SK-N-SH (cell line): ENCODE measurements around the gene NCAM1. TPM values are rescaled to one million over a fixed set of nuclear protein-coding genes. Genes with fewer than 3 reads are reported as not detected.

Source experiments
- CTCF ChIA-PET: fragments of 300-600, 350-600 bp; formaldehyde crosslinking; extraction: SDS; loops from one replicate; lab custom pipeline; 2021; lab: Yijun Ruan, JAX
- POLR2A ChIA-PET: fragments of 350-600 bp; sonication (Branson Sonifier 250); formaldehyde crosslinking; extraction: SDS; loops from one replicate; lab custom pipeline; 2020; ENCODE audit warnings: antibody characterized with exemption, inconsistent platforms; lab: Yijun Ruan, JAX
- DNase-seq: peaks from one replicate; pipeline ENCODE4 v3.0.0; 2012
- H2AFZ ChIP-seq: fragments of 200-600 bp; sonication (generic); 2 replicates; pipeline ENCODE4 v1.8.1; 2016; ENCODE audit warnings: antibody characterized with exemption, mild to moderate bottlenecking, low read depth
- H3F3A ChIP-seq: fragments of 200-600 bp; sonication (generic); replicated peaks from 2 replicates; pipeline ENCODE3; 2016; ENCODE audit warnings: antibody characterized with exemption, mild to moderate bottlenecking; ENCODE audit not compliant: insufficient read depth
- H3K27ac ChIP-seq, 2 experiments: fragments of 200-500 bp in 1 of 2; fragments of 200-600 bp in 1 of 2; sonication (Bioruptor generic) in 1 of 2; sonication (generic), shearing (Covaris generic) in 1 of 2; 2 replicates each; pipeline versions ENCODE4 v1.5.1 to v1.6.1; 2014 to 2016; ENCODE audit warnings: low read depth in 2 of 2, inconsistent platforms in 1 of 2, low read length in 1 of 2, mild to moderate bottlenecking in 1 of 2, mixed read lengths in 1 of 2
- H3K27me3 ChIP-seq: fragments of 200-600 bp; sonication (generic), shearing (Covaris generic); 2 replicates; pipeline ENCODE4 v1.6.1; 2016; ENCODE audit warnings: mixed run types; ENCODE audit not compliant: insufficient read depth
- H3K36me3 ChIP-seq, 2 experiments: fragments of 200-500 bp in 1 of 2; fragments of 200-600 bp in 1 of 2; sonication (Bioruptor generic) in 1 of 2; sonication (generic) in 1 of 2; replicated peaks in 1 of 2; 2 replicates each; pipeline versions ENCODE3 to v1.5.1; 2014 to 2016; ENCODE audit warnings: low read length in 1 of 2, mild to moderate bottlenecking in 1 of 2; ENCODE audit not compliant: insufficient read depth in 2 of 2, control insufficient read depth in 1 of 2
- H3K4me1 ChIP-seq, 2 experiments: fragments of 200-500 bp in 1 of 2; fragments of 200-600 bp in 1 of 2; sonication (Bioruptor generic) in 1 of 2; sonication (generic), shearing (Covaris generic) in 1 of 2; 2 replicates each; pipeline versions ENCODE4 v1.5.1 to v1.6.1; 2014 to 2016; ENCODE audit warnings: low read depth in 1 of 2, low read length in 1 of 2, mixed run types in 1 of 2; ENCODE audit not compliant: insufficient read depth in 2 of 2, control insufficient read depth in 1 of 2
- H3K4me2 ChIP-seq: fragments of 200-600 bp; sonication (generic), shearing (Covaris generic); 2 replicates; pipeline ENCODE4 v1.6.1; 2017; ENCODE audit warnings: mixed run types
- H3K4me3 ChIP-seq, 2 experiments: fragments of 200-500 bp in 1 of 2; fragments of 200-600 bp in 1 of 2; sonication (Bioruptor generic) in 1 of 2; sonication (generic), shearing (Covaris generic) in 1 of 2; 2 replicates each; pipeline versions ENCODE4 v1.5.1 to v1.8.1; 2014 to 2016; ENCODE audit warnings: low read depth in 2 of 2, inconsistent platforms in 1 of 2, low read length in 1 of 2, mild to moderate bottlenecking in 1 of 2, mixed read lengths in 1 of 2, moderate library complexity in 1 of 2
- H3K79me2 ChIP-seq: fragments of 200-600 bp; sonication (generic); 2 replicates; pipeline ENCODE4 v1.8.1; 2017; ENCODE audit warnings: mild to moderate bottlenecking; ENCODE audit not compliant: insufficient read depth
- H3K9ac ChIP-seq: fragments of 200-600 bp; sonication (generic); 2 replicates; pipeline ENCODE4 v1.6.1; 2017; ENCODE audit warnings: mixed run types
- H3K9me2 ChIP-seq: fragments of 200-600 bp; sonication (generic); 2 replicates; pipeline ENCODE4 v1.6.1; 2017; ENCODE audit warnings: mixed run types
- H3K9me3 ChIP-seq: fragments of 200-600 bp; sonication (generic); 2 replicates; pipeline ENCODE4 v1.6.1; 2017; ENCODE audit warnings: mixed run types, mild to moderate bottlenecking, moderate library complexity
- H4K20me1 ChIP-seq: fragments of 200-600 bp; sonication (generic); 2 replicates; pipeline ENCODE4 v1.6.1; 2017; ENCODE audit warnings: mild to moderate bottlenecking, mixed run types; ENCODE audit not compliant: insufficient read depth
- ELF1 ChIP-seq: IDR thresholded peaks from 2 replicates; pipeline ENCODE4 v1.4.0; 2012
- EZH2phosphoT487 ChIP-seq: fragments of 200-600 bp; sonication (generic); IDR thresholded peaks from 2 replicates; pipeline ENCODE4 v1.6.1; 2017; ENCODE audit warnings: low read depth, mixed run types, mild to moderate bottlenecking, antibody characterized with exemption, moderate library complexity, borderline replicate concordance
- FOSL2 ChIP-seq: IDR thresholded peaks from 2 replicates; pipeline ENCODE4 v1.4.0; 2012; ENCODE audit warnings: low read depth, mild to moderate bottlenecking, moderate library complexity, borderline replicate concordance
- GABPA ChIP-seq: IDR thresholded peaks from 2 replicates; pipeline ENCODE4 v1.4.0; 2012; ENCODE audit warnings: low read depth, mild to moderate bottlenecking
- GATA2 ChIP-seq: sonication (generic); formaldehyde crosslinking; IDR thresholded peaks from 2 replicates; pipeline ENCODE4 v1.5.0; 2020; ENCODE audit warnings: mild to moderate bottlenecking, missing genetic modification reagents
- MXI1 ChIP-seq: IDR thresholded peaks from 2 replicates; pipeline ENCODE4 v1.6.1; 2012; ENCODE audit warnings: mild to moderate bottlenecking, low read depth, low read length, improper control_type of control experiment
- POLR2AphosphoS5 ChIP-seq: IDR thresholded peaks from 2 replicates; pipeline ENCODE4 v1.6.1; 2012; ENCODE audit warnings: low read depth, low read length
- RAD21 ChIP-seq: IDR thresholded peaks from 2 replicates; pipeline ENCODE4 v1.6.1; 2012; ENCODE audit warnings: mild to moderate bottlenecking, low read length
- RFX5 ChIP-seq: IDR thresholded peaks from 2 replicates; pipeline ENCODE4 v1.6.1; 2012; ENCODE audit warnings: mild to moderate bottlenecking, improper control_type of control experiment, low read length
- SIN3A ChIP-seq: IDR thresholded peaks from 2 replicates; pipeline ENCODE4 v1.6.1; 2012; ENCODE audit warnings: low read depth, mild to moderate bottlenecking, low read length, moderate library complexity, borderline replicate concordance
- TAF1 ChIP-seq: IDR thresholded peaks from 2 replicates; pipeline ENCODE4 v1.6.1; 2012; ENCODE audit warnings: low read depth, mild to moderate bottlenecking, low read length, moderate library complexity, borderline replicate concordance
- TCF12 ChIP-seq: IDR thresholded peaks from 2 replicates; pipeline ENCODE4 v1.4.0; 2012
- USF2 ChIP-seq: fragments of 150-350 bp; IDR thresholded peaks from 2 replicates; pipeline ENCODE4 v1.6.1; 2017; ENCODE audit warnings: antibody characterized with exemption, low read length, low read depth, borderline replicate concordance
- WGBS: methylation state at CpG from one replicate; pipeline ENCODE4 v1.1.6; 2017; ENCODE audit warnings: low lambda C conversion rate; 5-methylcytosine and 5-hydroxymethylcytosine counted together
- polyA plus RNA-seq, 3 experiments: library from polyadenylated mRNA; depleted of rRNA; stranded (reverse); fragments of >200 nt; gene quantifications; 2 replicates each; pipeline ENCODE4 v1.2.3, GENCODE V29; 2012
- TF ChIP-seq, protein P1 (sequence below): IDR thresholded peaks from 2 replicates; pipeline ENCODE4 v1.4.0; 2012; ENCODE audit warnings: low read depth, borderline replicate concordance
- TF ChIP-seq, protein P2 (sequence below): IDR thresholded peaks from 2 replicates; pipeline ENCODE4; 2012
- TF ChIP-seq, protein P3 (sequence below): IDR thresholded peaks from 2 replicates; pipeline ENCODE4 v1.6.1; 2012; ENCODE audit warnings: mild to moderate bottlenecking, low read depth, low read length, moderate library complexity

The NCAM1 gene
- polyA plus RNA-seq, 1 of the 3 experiments (the other 2 are of a cell fraction): 19.4 TPM

DNA sequence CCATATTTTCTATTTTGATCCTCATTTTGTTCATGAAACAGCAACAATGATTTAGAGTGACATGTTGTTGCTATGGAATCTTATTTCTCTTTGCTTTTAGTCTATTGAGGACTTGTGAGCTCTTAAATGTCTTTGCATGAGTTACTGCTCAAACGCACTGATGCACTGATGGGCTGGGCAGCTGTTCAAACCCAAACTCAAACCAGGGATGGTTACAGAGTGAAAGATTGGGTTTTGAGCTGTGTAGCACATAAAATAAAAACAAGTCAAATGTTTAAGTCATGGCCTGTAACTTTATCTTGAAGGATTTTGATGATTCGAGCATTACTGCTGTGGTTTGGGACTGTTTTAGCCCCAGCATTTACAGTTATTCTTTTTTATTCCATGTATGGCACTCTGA, 20.1 kb upstream of the NCAM1 start:
- Histone ChIP-seq H3K79me2 (no peaks in the 10 kb centered on the region), H3K36me3 (no peaks in the 10 kb centered on the region), H3K4me2 (no peak overlapping the region), H3K9me2 (no peaks in the 10 kb centered on the region), H3K4me1 (no peaks in the 10 kb centered on the region), H3K9ac (no peak overlapping the region), H3F3A (no peaks in the 10 kb centered on the region), H4K20me1 (no peaks in the 10 kb centered on the region), H3K27me3 (no peaks in the 10 kb centered on the region; the same call in 1 of the 2 replicates), H3K27ac (no peak overlapping the region), H2AFZ (no peak overlapping the region)
- ChIA-PET POLR2A (no interaction called here), CTCF (interaction anchor here (1.8 kb wide), 1 partner anchor 24 kb away, joined by 4 read pairs; no protein-coding TSS in a partner anchor)
- 50% methylated on average over 2 of the region's 2 CpGs for WGBS
- no peak for DNase-seq
- TF ChIP-seq GATA2 (CRISPR knock-in tag): no peak
- TF ChIP-seq, all 33 proteins: peak for 0
- no peaks in the 10 kb centered on the region for H3K9me3 ChIP-seq
- no peak overlapping the region for H3K4me3 ChIP-seq

DNA sequence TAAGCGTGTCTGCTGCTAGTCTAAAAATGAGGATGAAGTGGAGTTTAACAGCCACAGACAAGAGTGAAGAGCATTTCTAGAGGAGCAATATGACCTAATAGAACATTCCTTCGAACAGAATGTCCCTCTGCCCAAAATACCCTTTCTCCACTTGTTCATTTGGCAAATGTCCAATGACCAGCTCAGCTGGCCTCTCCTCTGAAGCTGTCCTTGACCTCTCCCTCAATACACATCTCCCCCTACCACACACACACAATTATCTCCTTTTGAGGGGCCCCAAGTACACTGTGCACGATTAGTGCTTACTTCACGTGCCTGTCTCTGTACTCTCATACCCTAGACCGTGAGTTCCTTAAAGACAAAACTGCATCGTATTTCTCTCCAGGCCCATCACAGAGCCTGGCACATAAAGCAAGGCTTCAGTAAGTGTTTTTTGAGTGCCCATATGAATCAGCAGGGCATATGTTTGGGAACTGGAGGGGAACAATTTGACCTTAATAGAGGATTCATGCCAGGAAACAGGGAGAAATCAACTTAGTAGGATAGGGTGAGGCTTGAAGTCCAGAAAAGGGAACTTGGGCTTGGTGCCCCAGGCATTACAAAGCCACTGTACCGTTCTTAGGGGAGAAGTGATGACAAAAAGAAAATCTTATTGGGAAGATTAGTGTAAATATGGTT, 18.1 kb upstream of the NCAM1 start:
- no peak overlapping the region for H2AFZ ChIP-seq
- ChIA-PET CTCF (no interaction called here), POLR2A (no interaction called here)
- no peaks in the 10 kb centered on the region for H3K36me3 ChIP-seq
- no peak for DNase-seq
- no peak overlapping the region for H3K4me3 ChIP-seq
- no peak overlapping the region for H3K27ac ChIP-seq
- H3K27me3 ChIP-seq: no peaks in the 10 kb centered on the region
- H3K9me3 ChIP-seq: no peaks in the 10 kb centered on the region
- H3K9me2 ChIP-seq: no peaks in the 10 kb centered on the region
- no peak overlapping the region for H3K9ac ChIP-seq
- H3K4me2 ChIP-seq: no peak overlapping the region
- 74% methylated on average over 7 of the region's 7 CpGs for WGBS
- no peaks in the 10 kb centered on the region for H3F3A ChIP-seq
- no peaks in the 10 kb centered on the region for H3K4me1 ChIP-seq
- TF ChIP-seq, protein P1, sequence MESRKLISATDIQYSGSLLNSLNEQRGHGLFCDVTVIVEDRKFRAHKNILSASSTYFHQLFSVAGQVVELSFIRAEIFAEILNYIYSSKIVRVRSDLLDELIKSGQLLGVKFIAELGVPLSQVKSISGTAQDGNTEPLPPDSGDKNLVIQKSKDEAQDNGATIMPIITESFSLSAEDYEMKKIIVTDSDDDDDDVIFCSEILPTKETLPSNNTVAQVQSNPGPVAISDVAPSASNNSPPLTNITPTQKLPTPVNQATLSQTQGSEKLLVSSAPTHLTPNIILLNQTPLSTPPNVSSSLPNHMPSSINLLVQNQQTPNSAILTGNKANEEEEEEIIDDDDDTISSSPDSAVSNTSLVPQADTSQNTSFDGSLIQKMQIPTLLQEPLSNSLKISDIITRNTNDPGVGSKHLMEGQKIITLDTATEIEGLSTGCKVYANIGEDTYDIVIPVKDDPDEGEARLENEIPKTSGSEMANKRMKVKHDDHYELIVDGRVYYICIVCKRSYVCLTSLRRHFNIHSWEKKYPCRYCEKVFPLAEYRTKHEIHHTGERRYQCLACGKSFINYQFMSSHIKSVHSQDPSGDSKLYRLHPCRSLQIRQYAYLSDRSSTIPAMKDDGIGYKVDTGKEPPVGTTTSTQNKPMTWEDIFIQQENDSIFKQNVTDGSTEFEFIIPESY: no peak
- TF ChIP-seq TCF12: no peak
- TF ChIP-seq SIN3A: no peak
- TF ChIP-seq POLR2AphosphoS5: no peak
- TF ChIP-seq, protein P2, sequence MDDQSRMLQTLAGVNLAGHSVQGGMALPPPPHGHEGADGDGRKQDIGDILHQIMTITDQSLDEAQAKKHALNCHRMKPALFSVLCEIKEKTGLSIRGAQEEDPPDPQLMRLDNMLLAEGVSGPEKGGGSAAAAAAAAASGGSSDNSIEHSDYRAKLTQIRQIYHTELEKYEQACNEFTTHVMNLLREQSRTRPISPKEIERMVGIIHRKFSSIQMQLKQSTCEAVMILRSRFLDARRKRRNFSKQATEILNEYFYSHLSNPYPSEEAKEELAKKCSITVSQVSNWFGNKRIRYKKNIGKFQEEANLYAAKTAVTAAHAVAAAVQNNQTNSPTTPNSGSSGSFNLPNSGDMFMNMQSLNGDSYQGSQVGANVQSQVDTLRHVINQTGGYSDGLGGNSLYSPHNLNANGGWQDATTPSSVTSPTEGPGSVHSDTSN: no peak
- TF ChIP-seq RAD21: no peak
- no peak for TF ChIP-seq RFX5
- TF ChIP-seq GABPA: no peak
- TF ChIP-seq, protein P3, sequence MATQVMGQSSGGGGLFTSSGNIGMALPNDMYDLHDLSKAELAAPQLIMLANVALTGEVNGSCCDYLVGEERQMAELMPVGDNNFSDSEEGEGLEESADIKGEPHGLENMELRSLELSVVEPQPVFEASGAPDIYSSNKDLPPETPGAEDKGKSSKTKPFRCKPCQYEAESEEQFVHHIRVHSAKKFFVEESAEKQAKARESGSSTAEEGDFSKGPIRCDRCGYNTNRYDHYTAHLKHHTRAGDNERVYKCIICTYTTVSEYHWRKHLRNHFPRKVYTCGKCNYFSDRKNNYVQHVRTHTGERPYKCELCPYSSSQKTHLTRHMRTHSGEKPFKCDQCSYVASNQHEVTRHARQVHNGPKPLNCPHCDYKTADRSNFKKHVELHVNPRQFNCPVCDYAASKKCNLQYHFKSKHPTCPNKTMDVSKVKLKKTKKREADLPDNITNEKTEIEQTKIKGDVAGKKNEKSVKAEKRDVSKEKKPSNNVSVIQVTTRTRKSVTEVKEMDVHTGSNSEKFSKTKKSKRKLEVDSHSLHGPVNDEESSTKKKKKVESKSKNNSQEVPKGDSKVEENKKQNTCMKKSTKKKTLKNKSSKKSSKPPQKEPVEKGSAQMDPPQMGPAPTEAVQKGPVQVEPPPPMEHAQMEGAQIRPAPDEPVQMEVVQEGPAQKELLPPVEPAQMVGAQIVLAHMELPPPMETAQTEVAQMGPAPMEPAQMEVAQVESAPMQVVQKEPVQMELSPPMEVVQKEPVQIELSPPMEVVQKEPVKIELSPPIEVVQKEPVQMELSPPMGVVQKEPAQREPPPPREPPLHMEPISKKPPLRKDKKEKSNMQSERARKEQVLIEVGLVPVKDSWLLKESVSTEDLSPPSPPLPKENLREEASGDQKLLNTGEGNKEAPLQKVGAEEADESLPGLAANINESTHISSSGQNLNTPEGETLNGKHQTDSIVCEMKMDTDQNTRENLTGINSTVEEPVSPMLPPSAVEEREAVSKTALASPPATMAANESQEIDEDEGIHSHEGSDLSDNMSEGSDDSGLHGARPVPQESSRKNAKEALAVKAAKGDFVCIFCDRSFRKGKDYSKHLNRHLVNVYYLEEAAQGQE: no peak
- no peak for TF ChIP-seq ELF1
- no peak for TF ChIP-seq FOSL2
- no peak for TF ChIP-seq EZH2phosphoT487
- no peak for TF ChIP-seq TAF1
- TF ChIP-seq MXI1: no peak
- no peak for TF ChIP-seq USF2
- TF ChIP-seq, all 33 proteins: peak for 0
- no peaks in the 10 kb centered on the region for H4K20me1 ChIP-seq
- H3K79me2 ChIP-seq: no peaks in the 10 kb centered on the region
